Measurements from ENCODE around the gene GSKIP.

The GSKIP gene

DNA sequence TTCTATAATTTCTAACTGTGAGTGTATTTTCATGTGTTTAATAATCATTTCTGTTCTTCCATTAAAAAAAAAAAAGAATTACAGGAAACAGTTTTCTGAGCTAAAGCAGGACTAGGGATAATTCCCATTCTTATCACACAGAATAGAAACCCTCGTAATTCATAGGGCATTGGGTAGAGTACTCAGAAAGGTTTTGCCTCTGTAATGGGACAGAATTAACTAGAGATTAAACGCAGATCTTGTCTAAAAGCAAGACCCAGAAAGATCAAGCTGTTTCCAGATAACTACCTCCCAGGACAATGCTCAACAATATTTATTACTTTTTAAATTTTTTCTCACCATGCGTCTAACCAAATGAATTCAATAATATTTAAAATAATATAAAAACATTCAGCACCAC, 10.2 kb downstream of the GSKIP start:
- no peak for DNase-seq (ENCODE audit: low read depth)
- H3K4me3 ChIP-seq (ENCODE audit: low read depth, low read length) = no peak overlapping the region
- no peak for TF ChIP-seq CTCF (IDR thresholded peaks at IDR 0.05; ENCODE audit: low read depth, low read length, missing control alignments)

- DNase-seq (ENCODE audit: low read depth) = no peak
- no peak for TF ChIP-seq CTCF (IDR thresholded peaks at IDR 0.05; ENCODE audit: low read depth, low read length, missing control alignments)
- H3K4me3 ChIP-seq (ENCODE audit: low read depth, low read length) = no peak overlapping the region
These were observed 12.8 kb downstream of the GSKIP start for GRCh38 chr14:96376093-96376492.

DNA sequence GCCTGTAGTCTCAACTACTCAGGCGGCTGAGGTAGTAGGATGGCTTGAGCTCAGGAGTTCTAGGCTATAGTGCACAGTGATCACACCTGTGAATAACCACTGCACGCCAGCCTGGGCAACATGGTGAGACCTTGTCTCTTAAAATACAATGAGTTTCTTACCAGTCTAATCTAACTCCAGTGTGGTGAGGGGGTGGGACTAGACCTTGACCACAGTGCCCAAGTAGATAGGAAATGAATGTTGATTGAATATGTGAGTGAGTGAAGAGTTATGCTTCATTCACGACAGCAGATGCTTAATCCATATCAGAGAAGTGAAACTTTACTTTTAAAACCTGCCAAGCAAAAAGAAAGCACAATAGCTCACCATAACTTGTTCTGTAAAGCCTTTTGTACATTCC, 17.4 kb downstream of the GSKIP start:
- TF ChIP-seq CTCF (IDR thresholded peaks at IDR 0.05; ENCODE audit: low read depth, low read length, missing control alignments) = no peak
- no peak overlapping the region for H3K4me3 ChIP-seq (ENCODE audit: low read depth, low read length)
- peak; percentile 56 for DNase-seq (ENCODE audit: low read depth)

DNA sequence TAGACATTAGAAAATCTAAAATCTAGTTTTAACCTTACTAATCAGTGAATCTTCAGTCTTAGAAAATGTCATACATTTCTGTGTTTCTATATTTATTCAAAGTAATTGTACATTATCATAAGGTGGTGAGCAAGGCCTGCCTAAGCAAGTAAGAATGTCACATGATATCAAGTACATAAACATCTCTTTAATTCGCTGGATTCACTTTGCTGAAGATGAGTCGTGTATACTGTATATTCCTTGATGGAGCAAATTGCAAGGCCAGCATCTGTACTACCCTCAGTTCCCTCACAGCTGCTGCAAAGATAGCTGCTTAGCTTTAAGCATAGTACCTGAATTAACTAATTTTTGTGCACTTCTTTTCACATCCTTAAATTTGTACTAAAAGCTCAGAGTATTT, 20.1 kb downstream of the GSKIP start:
- DNase-seq (ENCODE audit: low read depth) = no peak
- H3K4me3 ChIP-seq (ENCODE audit: low read depth, low read length) = no peak overlapping the region
- TF ChIP-seq CTCF (IDR thresholded peaks at IDR 0.05; ENCODE audit: low read depth, low read length, missing control alignments) = no peak

GRCh38 chr14:96384053-96384452, 20.7 kb downstream of the GSKIP start:
- H3K4me3 ChIP-seq (ENCODE audit: low read depth, low read length) = no peak overlapping the region
- no peak for DNase-seq (ENCODE audit: low read depth)
- TF ChIP-seq CTCF (IDR thresholded peaks at IDR 0.05; ENCODE audit: low read depth, low read length, missing control alignments) = no peak

DNA sequence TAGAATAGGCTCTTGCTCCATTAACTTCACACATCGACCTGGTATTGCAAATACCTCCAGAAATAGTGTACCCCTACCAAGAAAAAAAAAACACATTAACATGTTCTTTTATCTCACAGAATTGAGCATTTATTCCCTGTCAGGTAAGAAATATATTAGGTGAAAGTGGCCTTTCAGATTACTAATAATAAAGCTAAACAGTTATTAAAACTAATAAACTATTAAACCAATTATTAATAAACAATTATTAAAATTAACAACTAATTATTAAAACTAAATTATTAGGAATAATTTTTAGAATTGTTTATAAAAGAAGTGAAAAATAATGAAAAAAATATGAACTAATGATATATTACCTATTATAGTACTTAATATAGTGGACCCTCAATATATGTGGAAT, 21.4 kb downstream of the GSKIP start:
- TF ChIP-seq CTCF (IDR thresholded peaks at IDR 0.05; ENCODE audit: low read depth, low read length, missing control alignments) = no peak
- DNase-seq (ENCODE audit: low read depth) = no peak
- H3K4me3 ChIP-seq (ENCODE audit: low read depth, low read length) = no peak overlapping the region

DNA sequence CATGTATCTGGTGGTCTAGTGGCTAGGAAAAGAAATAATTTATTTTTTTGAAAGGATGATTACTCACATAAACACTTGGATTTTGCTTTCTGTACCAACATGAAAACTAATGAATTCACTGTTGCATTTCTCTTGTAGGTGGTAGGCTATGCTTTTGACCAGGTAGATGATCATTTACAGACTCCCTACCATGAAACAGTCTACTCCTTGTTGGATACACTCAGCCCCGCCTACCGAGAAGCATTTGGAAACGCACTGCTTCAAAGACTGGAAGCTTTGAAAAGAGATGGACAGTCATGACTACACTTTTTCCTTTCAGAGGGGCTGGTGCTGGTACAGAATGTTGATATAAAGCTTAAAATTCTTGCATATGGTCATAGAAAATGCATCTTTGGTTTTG, 22.1 kb downstream of the GSKIP start:
- no peak for DNase-seq (ENCODE audit: low read depth)
- H3K4me3 ChIP-seq (ENCODE audit: low read depth, low read length) = no peak overlapping the region
- no peak for TF ChIP-seq CTCF (IDR thresholded peaks at IDR 0.05; ENCODE audit: low read depth, low read length, missing control alignments)
